Measurements from ENCODE around the gene SNX4.
"Not testable (repeated sequence)": the region's sequence is repeated elsewhere in the genome, so short reads cannot be mapped to it uniquely, and the experiment has no call there.

SNX4 gene

GRCh38 chr3:125519678-125520562 lies at the start of gene SNX4:
Gene SNX4, minus strand, starts transcription at chr3:125520202. Its CDS starts 30 bp downstream, at chr3:125520172.
- peak; percentile 97 for DNase-seq

DNA sequence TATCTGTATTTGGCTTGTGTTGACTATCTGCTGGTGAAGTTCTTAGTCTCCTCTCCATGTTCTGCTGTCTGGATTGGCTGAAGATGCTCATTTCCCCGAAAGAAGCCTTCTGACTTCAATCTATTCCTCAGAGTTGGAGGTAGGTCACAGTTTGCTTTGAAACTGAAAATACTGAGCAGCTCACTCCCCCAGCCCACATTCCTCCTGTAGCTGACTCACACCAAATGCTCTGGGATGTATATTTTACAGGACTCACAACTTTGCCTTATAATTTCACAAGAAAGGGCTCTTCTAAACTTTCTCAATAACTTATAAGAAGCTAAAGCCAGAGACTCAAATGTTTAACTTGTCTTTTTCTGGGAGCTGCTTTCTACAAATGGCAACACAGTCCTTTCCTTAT lies 36.3 kb upstream of the SNX4 start:
- no peak for DNase-seq

DNA sequence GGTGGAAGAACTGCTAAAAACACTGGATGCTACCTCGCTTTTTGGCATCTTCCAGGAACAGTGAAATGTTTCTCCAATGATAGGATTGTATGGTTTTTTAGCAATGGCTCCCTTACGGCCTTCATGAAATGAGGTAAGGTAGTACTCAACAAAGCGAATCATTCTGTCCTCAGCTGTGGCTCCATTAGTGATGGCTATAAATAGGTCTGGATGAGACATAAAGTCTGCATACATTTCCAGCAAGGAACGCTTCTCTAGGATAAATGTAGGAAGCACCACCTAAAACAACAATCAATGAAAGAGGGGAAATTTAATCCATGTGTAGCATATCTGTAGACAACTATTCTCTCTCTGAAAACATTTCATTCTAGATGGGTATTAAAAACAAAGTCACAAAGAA lies 32.4 kb upstream of the SNX4 start:
- DNase-seq, result no peak

DNA sequence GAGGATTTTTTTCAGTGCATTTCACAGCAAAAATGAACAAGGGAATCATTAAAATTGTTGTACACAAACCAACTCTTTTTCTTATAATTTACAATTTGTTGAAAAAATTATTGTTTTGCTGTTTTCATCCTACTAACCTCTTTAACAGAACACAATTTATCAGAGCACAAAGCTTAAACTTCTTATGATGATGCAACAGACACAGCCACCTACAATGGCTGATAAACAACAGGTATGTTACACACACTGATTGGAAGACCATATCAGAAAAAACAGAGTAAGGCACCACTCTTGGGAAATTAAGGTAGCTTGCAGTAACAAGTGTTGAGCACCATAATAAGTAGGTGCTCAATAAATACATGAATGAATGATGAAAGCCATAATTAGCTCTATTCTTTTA lies 8.9 kb upstream of the SNX4 start:
- DNase-seq, result no peak

DNA sequence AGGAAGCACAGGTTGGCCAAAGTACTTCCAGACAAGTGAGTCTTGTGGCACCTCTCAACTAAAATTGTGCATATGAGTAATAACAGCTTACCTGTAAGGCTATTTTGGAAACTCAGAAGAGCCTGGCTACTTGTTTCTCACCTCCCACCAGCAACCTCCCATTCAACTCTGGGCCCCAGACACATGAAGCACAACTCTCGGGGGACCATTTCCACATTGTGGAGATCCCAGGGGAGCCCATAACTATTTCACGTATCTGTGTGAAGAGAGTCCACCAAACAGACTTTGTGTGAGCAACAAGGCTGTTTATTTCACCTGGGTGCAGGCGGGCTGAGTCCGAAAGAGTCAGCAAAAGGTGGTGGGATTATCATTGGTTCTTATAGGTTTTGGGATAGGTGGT lies 5.2 kb upstream of the SNX4 start:
- DNase-seq, result no peak

DNA sequence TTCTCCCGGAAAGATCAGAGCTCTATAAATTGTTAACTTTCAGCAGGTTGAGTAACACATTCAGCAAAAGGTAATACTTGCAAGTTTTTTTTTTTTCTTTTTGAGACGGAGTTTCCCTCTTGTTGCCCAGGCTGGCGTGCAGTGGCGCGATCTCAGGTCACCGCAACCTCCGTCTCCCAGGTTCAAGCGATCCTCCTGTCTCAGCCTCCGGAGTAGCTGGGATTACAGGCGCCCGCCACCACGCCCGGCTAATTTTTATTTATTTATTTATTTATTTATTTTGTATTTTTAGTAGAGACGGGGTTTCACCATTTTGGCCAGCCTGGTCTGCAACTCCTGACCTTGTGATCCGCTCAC lies 539 bp upstream of the SNX4 start:
- DNase-seq, result not testable (repeated sequence)

DNA sequence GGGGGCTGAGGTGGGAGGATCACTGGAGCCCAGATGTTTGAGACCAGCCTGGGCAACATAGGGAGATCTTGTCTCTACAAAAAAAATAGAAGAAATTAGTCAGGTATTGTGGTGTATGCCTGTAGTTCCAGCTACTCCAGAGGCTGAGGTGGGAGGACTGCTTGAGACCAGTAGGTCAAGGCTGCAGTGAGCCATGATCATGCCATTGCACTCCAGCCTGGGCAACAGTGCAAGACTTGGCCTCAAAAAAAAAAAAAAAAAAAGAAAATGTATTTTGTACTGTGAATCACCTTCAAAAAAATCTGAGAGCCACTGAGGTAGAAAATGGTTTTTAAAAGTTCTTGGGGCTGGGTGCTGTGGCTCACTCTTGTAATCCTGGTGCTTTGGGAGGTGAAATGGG lies 4.6 kb downstream of the SNX4 start:
- no peak for DNase-seq

DNA sequence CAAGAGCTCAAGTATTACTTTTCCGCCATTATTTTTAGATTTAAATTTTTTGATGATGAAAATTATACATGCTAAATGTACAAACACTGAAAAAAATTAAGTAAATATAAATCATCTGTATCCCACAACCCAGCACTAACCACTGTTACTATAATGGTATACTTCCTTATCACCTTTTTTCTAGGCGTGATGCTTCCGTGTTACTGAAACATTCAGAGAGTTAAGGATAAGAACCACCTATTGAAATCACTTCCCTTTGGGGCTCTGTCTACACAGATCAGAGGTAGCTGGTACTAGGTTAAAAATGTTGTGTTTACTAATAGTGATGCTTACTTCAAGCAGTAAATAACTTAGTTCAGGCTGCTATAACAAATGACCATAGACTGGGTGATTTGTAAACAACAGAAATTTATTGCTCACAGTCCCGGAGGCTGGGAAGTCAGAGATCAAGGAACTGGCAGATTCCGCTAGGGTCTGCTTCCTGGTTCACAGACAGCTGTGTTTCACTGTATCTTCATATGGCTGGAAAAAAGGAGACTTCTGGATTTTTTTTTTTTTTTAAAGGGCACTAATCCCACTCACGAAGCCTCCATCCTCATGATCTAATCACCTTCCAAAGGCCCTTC lies 6.4 kb downstream of the SNX4 start:
- DNase-seq, result no peak

DNA sequence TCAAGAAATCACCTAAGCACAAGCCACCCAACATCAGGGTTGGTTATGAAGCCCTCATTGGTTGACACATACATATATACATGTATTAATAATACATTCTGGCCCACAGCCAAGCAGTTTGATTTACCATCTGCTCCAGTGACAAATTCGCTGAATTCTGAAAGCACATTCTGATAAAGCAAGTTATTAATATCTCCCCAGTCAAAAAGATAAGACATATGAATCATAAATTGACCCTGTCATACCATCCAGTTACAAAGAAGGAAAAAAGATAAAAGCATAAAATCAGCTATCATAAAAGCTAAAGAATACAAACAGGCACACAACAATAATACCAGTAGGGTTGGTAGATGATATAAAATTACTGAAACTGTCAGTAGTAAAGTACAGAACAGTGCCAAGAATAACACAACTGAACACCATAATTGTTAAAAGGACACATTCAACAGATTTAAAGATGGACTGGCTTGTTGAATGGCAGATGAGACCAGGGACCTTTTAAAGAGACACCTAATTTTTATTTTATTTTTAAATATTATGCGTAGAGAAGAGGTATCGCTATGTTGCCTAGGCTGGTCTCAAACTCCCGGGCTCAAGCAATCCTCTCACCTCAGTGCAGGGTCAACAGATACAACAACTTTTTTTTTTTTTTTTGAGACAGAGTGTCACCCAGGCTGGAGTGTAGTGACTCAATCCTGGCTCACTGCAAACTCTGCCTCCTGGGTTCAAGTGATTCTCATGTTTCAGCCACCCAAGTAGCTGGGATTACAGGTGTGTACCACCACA lies 7.7 kb downstream of the SNX4 start:
- peak; percentile 48 for DNase-seq

GRCh38 chr3:125511420-125512118 lies 8.4 kb downstream of the SNX4 start:
- no peak for DNase-seq

DNA sequence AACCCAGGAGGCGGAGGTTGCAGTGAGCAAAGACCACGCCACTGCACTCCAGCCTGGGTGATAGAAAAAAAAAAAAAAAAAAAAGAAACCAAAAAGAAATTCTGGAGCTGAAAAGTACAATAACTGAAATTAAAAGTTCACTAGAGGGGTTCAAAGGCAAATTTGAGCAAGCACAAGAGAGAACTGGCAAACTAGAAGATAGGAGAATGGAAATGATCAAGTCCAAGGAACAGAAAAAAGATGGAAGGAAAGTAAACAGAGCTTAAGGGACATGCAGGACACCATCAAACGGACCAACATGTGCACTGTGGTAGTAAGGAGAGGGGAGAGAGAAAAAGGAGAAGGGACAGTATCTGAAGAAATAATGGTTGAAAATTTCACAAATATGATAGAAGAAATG lies 12.9 kb downstream of the SNX4 start:
- DNase-seq, result no peak

DNA sequence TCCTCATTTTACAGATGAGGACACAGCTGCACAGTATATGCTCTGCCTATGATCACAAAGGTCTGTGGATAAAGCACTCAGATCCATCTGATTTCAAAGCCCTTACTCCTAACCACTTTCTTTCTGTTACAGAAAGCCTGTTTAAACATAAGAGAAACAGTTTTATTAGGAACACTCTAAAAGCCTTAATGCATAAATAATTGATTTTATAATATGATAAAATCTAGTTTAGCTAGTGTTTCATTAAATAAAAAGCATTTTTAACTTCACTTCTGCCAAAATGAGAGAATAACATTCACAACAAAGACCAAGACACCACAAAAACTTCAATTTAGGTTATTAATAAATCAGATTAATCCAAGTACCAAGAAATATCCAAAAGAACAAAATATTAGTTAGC lies 21.4 kb downstream of the SNX4 start:
- no peak for DNase-seq

- no peak for DNase-seq
These were observed 23.3 kb downstream of the SNX4 start for GRCh38 chr3:125496701-125497100.

DNA sequence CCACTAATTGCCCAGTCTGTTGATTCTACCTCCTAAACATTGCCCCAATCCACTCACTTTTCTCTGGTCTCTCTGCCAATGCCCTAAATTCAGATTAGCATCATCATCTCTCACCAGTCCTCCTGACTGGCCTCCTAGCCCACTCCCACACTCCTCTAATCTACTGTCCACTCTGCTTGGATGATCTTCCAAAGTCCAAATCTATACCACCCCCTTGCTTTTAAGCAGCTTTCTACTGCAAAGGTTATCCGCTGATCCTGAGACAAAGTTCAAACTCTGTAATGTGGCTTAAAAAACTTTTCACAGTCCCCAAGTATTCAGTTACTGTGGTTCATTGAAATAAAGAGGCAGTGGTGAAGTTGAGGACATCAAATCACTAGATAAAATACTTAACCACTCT lies 37.6 kb downstream of the SNX4 start:
- DNase-seq, result no peak

DNA sequence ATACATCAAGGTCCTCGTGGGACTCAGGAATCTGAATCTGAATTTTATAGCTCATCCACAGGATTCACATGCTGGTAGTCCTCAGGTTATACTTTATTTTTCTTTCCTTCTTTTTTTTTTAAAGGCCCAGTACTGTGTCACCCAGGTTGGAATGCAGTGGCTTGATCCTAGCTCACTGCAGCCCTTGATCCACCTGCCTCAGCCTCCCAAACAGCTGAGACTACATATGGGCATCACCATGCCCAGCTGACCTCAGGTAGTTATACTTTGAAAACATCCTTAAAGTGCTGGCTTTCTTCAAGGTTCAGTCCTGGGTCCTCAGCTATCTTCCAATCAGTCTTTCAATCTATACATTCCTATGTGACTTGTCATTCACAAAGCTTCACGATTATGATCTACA lies 38.2 kb downstream of the SNX4 start:
- DNase-seq, result no peak

- DNase-seq, result not testable (repeated sequence)
These were observed 38.6 kb downstream of the SNX4 start for GRCh38 chr3:125481375-125481759.

- DNase-seq, result no peak
These were observed 39.2 kb downstream of the SNX4 start for GRCh38 chr3:125480656-125481374.

- DNase-seq, result no peak
These were observed 40.9 kb downstream of the SNX4 start for GRCh38 chr3:125479091-125479490.

- DNase-seq, result no peak
These were observed 41.7 kb downstream of the SNX4 start for GRCh38 chr3:125478326-125478725.

DNA sequence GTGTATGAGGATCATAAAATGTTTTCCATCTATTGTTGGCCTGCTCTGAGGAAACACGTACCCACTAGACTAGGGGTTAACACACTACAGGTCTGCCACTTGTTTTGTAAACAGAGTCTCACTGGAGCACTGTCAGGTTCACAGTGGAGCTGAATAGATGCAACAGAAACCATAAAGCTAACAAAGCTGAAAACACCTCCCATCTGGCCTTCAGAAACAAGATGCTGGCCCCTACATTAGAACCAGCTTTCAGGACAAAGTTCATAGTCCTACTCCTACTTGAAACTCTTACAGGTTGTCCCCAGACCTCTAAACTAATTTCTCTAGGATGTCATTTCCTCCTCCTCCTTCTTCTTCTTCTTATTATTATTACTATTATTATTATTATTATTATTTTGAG lies 42.3 kb downstream of the SNX4 start:
- DNase-seq, result no peak

- no peak for DNase-seq
These were observed 49.3 kb downstream of the SNX4 start for GRCh38 chr3:125470671-125471070.

GRCh38 chr3:125462722-125463299 lies 57.2 kb downstream of the SNX4 start:
- no peak for DNase-seq

All from eye (tissue), 1 donor.